H1 (cell line): ENCODE measurements around the gene PGLYRP4.

Experiments used
- ATF2 ChIP-seq: IDR thresholded peaks from 2 replicates; pipeline ENCODE4 v1.6.1; 2012; ENCODE audit warnings: low read length, inconsistent platforms
- TAF1 ChIP-seq: IDR thresholded peaks from 2 replicates; pipeline ENCODE4 v1.6.1; 2011; ENCODE audit warnings: mild to moderate bottlenecking, low read depth, low read length

GRCh38 chr1:153307221-153307600 lies 41.4 kb downstream of the PGLYRP4 start:
- no peak for TF ChIP-seq TAF1
- no peak for TF ChIP-seq ATF2
